OCI-LY7 (cell line): ENCODE results near the gene TMED1. TPM values are rescaled to one million over a fixed set of nuclear protein-coding genes. Genes with fewer than 3 reads are reported as not detected.
A peak's percentile ranks its signal among the peaks of the same experiment; 100 is the strongest.

Source experiments
- BruUV-seq: library from RNA; stranded (reverse); fragments of 400-500 nt; replicated peaks from 2 replicates; lab custom pipeline; 2021; lab: Mats Ljungman, UMichigan
- CTCF ChIA-PET: fragments of 300-600 bp; sonication (Branson Sonifier 250); formaldehyde crosslinking; loops from one replicate; lab custom pipeline; 2022; ENCODE audit warnings: antibody characterized with exemption; ENCODE audit not compliant: unreplicated experiment; lab: Charles Lee
- POLR2A ChIA-PET: fragments of 300-600 bp; sonication (Branson Sonifier 250); formaldehyde crosslinking; loops from one replicate; lab custom pipeline; 2022; ENCODE audit warnings: antibody characterized with exemption; lab: Charles Lee
- DNase-seq: peaks from one replicate; pipeline ENCODE4 v3.0.0-alpha.2; 2015; ENCODE audit warnings: low spot score
- H2AFZ ChIP-seq: fragments of 200-600 bp; sonication (generic), shearing (Covaris generic); 2 replicates; pipeline ENCODE4 v1.6.1; 2014; ENCODE audit warnings: mild to moderate bottlenecking, antibody characterized with exemption, low read length, moderate library complexity
- H3K27ac ChIP-seq: fragments of 200-600 bp; sonication (generic); 2 replicates; pipeline ENCODE4 v1.5.1; 2014; ENCODE audit warnings: mixed run types, low read depth, mild to moderate bottlenecking, moderate library complexity, low read length, inconsistent platforms; ENCODE audit not compliant: poor library complexity, severe bottlenecking
- H3K36me3 ChIP-seq: fragments of 200-600 bp; sonication (generic); 2 replicates; pipeline ENCODE4 v1.6.1; 2014; ENCODE audit warnings: mild to moderate bottlenecking, antibody characterized with exemption, low read length, moderate library complexity, mixed read lengths; ENCODE audit not compliant: insufficient read depth
- H3K4me1 ChIP-seq: fragments of 200-600 bp; sonication (generic); 2 replicates; pipeline ENCODE4 v1.5.1; 2014; ENCODE audit warnings: mild to moderate bottlenecking, low read length; ENCODE audit not compliant: insufficient read depth, poor library complexity, severe bottlenecking
- H3K4me2 ChIP-seq: fragments of 200-600 bp; sonication (generic); 2 replicates; pipeline ENCODE4 v1.6.1; 2014; ENCODE audit warnings: mild to moderate bottlenecking, low read length
- H3K4me3 ChIP-seq: fragments of 200-600 bp; sonication (generic); 2 replicates; pipeline ENCODE4 v1.5.1; 2014; ENCODE audit warnings: mild to moderate bottlenecking, low read depth, low read length; ENCODE audit not compliant: poor library complexity, severe bottlenecking
- H3K79me2 ChIP-seq: fragments of 200-600 bp; sonication (generic); 2 replicates; pipeline ENCODE4 v1.6.1; 2016; ENCODE audit warnings: low read depth, mild to moderate bottlenecking, low read length, moderate library complexity, mixed read lengths; ENCODE audit not compliant: insufficient read depth
- H3K9me2 ChIP-seq: fragments of 200-600 bp; sonication (generic); 2 replicates; pipeline ENCODE4 v1.6.1; 2016; ENCODE audit warnings: mild to moderate bottlenecking, low read length, mixed read lengths; ENCODE audit not compliant: insufficient read depth
- H3K9me3 ChIP-seq: fragments of 200-600 bp; sonication (generic); 2 replicates; pipeline ENCODE4 v1.6.1; 2014; ENCODE audit warnings: mild to moderate bottlenecking, mixed run types, low read length, mixed read lengths
- H4K20me1 ChIP-seq: fragments of 200-600 bp; sonication (generic); 2 replicates; pipeline ENCODE4 v1.6.1; 2014; ENCODE audit warnings: mild to moderate bottlenecking, antibody characterized with exemption, low read length, moderate library complexity, mixed read lengths; ENCODE audit not compliant: insufficient read depth
- CTCF ChIP-seq: fragments of 200-600 bp; sonication (generic); conservative IDR thresholded peaks from 2 replicates; pipeline ENCODE4 v1.5.1; 2014; ENCODE audit warnings: mild to moderate bottlenecking, antibody characterized with exemption, low read length, moderate library complexity, mixed read lengths
- EZH2phosphoT487 ChIP-seq: fragments of 200-600 bp; sonication (generic); IDR thresholded peaks from 2 replicates; pipeline ENCODE4 v1.6.1; 2018; ENCODE audit warnings: low read depth, borderline replicate concordance, mild to moderate bottlenecking, mixed run types, antibody characterized with exemption, low read length, moderate library complexity, mixed read lengths
- intact Hi-C: fragments of 100-400 bp; cut with micrococcal nuclease; formaldehyde crosslinking; loops from one replicate; pipeline ENCODE4 v1.10.0; 2022; ENCODE audit not compliant: unreplicated experiment
- total RNA-seq, 2 experiments: library from RNA; depleted of rRNA in 1 of 2; stranded (reverse); fragments of >200 nt in 1 of 2; shearing (Covaris generic) in 1 of 2; gene quantifications; 2 replicates each; pipeline ENCODE4 v1.2.3, GENCODE V29; 2014 to 2022

Gene TMED1
- total RNA-seq, 2 experiments from 2014 or later: 13.2 to 22.5 TPM

DNA sequence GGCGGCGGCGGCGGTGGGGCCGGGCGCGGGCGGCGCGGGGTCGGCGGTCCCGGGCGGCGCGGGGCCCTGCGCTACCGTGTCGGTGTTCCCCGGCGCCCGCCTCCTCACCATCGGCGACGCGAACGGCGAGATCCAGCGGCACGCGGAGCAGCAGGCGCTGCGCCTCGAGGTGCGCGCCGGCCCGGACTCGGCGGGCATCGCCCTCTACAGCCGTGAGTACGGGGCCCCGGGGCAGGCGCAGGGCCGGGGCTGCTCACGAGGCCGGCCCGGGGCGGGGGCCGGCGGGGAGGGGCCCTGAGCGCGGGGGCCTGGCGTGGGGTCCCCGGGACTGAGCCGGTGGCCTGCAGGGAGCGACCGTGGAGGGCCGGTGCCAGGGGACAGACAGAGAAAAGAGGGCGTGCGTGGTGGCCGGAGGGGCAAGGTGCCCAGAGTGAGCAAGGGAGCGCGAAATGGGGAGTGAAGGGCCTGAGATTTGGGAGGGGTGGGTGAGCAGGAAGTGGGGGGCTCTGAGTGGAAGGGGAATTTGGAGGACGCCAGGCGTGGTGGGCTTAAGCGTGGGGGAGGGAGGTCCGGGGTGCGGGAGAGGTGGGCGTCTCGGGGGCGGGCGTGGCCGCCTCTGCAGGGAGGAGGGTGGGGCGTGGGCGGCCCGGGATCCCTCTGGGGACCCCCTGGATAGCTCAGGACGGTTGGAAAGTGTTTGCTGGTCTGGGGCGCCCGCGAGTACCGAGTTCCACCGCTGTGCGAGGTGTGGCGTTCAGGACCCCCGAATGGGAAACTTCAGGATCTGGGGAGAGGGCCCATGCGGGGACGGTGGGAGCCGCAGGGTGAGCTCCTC lies 35.9 kb upstream of the TMED1 start:
- intact Hi-C loops: loop anchor here (1.0 to 10.0 kb wide), 3 partner anchors 16 to 307 kb away; partner anchors contain the start of genes CDKN2D, KRI1, TIMM29 and YIPF2
- POLR2A ChIA-PET: interaction anchor here (0.5 to 3.5 kb wide), 4 partner anchors 17 to 294 kb away, joined by 3 to 34 read pairs (median 5); no protein-coding TSS in a partner anchor
- DNase-seq: peak; percentile 54

GRCh38 chr19:10870955-10871603 lies 35.1 kb upstream of the TMED1 start, which contains the start of gene CARM1:
Gene CARM1, plus strand, starts transcription at chr19:10871553. Its CDS starts 150 bp downstream, at chr19:10871703.
- Histone ChIP-seq H3K36me3 (peaks cover 17% of the 10 kb centered on the region), H3K4me1 (peaks cover 54% of the 10 kb centered on the region), H4K20me1 (no peaks in the 10 kb centered on the region), H3K9me3 (no peaks in the 10 kb centered on the region), H3K4me2 (peak within 1 kb of the TSS; percentile 90), H3K4me3 (peak within 1 kb of the TSS; percentile 99), H2AFZ (peak within 1 kb of the TSS; percentile 21; the same call in 1 of the 2 replicates), H3K79me2 (peaks cover 43% of the 10 kb centered on the region), H3K27ac (peak within 1 kb of the TSS; percentile 90), H3K9me2 (no peaks in the 10 kb centered on the region)
- intact Hi-C loops: loop anchor here (1.0 to 10.0 kb wide), 3 partner anchors 17 to 306 kb away; partner anchors contain the start of genes CDKN2D, KRI1, TIMM29 and YIPF2
- ChIA-PET CTCF (no interaction called here), POLR2A (interaction anchor here (0.5 to 1.4 kb wide), 2 partner anchors 18 to 295 kb away, joined by 4 to 6 read pairs; no protein-coding TSS in a partner anchor)
- peak; percentile 97 for DNase-seq
- TF ChIP-seq EZH2phosphoT487: no peak
- peak; percentile 52; the same call in 1 of the 2 replicates for TF ChIP-seq CTCF
- no TSS peak for BruUV-seq

More for the DNA sequence above, 35.9 kb upstream of the TMED1 start:
- Histone ChIP-seq H3K79me2 (peaks cover 52% of the 10 kb centered on the region), H3K9me2 (no peaks in the 10 kb centered on the region), H3K27ac (peak overlapping the region; percentile 82), H2AFZ (no peak overlapping the region; the same call in 1 of the 2 replicates), H3K9me3 (no peaks in the 10 kb centered on the region), H3K4me2 (peak overlapping the region; percentile 90), H3K4me1 (peaks cover 62% of the 10 kb centered on the region), H3K4me3 (peak overlapping the region; percentile 99), H4K20me1 (no peaks in the 10 kb centered on the region), H3K36me3 (peaks cover 17% of the 10 kb centered on the region)
- BruUV-seq: no TSS peak
- CTCF ChIA-PET: interaction anchor here (1.8 kb wide), 1 partner anchor 16 kb away, joined by 9 read pairs; no protein-coding TSS in a partner anchor
- TF ChIP-seq EZH2phosphoT487 (no peak), CTCF (0 out of 2 replicates have a peak, but pooled peaks have one; percentile 35)
